ENCODE data around the gene SH3GL3.

The SH3GL3 gene

DNA sequence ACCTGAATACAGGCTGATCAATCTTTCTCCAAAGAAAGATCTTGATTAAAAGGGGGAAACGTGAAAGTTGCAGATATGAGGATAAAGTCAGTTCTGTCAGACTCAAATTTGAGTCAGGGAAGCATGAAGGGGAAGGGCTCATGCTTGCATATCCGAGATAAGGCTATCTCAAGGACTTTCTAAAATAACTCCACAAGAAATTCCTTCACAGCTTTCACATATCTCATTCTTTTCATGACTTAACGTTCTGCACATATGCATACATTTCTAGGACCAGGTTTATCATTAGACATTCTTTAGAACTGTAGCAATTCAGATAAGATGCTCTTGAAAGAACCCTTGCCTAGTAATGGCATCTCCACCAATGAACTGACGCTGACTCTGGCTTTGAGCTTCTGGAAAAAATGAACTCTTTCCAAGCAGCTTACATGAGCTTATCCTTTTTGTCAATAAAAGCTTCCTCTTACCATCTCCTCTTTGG lies 15.9 kb downstream of the SH3GL3 start:
- no peak for DNase-seq

- DNase-seq, result no peak
Measured at GRCh38 chr15:83470887-83471286, 23.7 kb downstream of the SH3GL3 start.

DNA sequence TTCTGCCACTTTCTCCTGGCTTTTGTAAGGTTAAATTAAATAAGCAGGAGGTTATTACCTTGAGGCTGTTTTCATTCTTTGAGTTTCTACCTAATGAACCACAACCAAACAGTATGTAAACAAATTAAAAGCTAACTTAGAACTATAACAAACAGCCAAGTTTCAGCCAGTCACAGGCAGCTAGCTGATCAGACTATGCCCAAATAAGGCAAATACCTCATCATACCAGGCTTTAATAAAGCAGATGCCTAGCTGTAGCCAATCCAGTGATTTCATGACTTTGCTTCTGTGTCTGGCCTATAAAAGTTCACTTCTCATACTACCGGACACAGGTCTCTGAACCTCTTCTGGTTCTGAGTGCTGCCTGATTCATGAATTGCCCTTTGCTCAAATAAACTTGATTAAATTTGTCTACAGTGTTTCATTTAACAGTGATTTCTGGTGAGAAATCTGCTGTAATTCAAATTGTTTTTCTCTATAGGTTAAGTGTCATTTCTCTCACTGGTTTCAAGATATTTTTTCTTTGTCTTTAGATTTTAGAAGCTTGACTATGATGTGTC lies 24.2 kb downstream of the SH3GL3 start:
- DNase-seq, result no peak

- DNase-seq, result no peak
Measured at GRCh38 chr15:83472151-83472550, 25.0 kb downstream of the SH3GL3 start.

DNA sequence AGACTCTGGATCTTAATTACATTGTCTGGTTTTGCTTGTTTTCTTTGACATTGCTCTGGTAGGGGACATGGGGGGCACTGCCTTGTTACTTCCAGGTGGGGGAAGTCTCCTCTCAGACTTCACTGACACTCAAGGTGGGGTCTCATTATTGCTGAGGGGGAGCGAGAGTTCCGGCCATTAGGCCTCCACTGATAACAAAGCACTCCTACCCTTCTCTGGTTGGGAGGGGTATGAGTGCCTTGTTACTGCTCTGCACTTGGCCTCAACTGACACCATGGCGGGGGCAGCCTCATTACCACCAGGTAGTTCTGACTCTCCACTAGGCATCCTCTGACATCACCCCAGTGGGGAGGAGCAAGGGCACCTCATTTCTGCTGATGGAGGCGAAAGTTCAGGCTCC lies 25.7 kb downstream of the SH3GL3 start:
- no peak for DNase-seq

DNA sequence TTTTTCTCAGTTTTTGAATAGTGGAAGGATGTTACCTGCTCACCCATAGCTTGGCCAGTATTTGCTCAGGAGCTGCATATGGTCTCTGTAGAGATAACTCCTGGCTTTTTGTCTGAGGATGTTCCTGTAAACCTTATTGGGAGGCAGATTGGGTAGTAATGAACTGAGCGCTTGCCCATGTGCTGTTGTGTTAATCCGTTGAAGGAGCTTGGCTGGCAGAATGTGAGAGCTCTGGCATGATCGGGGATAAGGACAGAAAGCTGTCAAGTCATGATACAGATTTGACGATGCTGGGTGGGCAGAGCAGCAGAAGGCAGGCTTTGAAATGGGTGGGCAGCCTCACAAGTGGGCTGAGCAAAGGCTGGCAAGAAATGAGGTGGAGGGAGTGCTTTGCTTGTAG lies 27.4 kb downstream of the SH3GL3 start:
- DNase-seq, result no peak

- DNase-seq, result no peak
Measured at GRCh38 chr15:83475551-83475950, 28.4 kb downstream of the SH3GL3 start.

- no peak for DNase-seq
Measured at GRCh38 chr15:83476066-83476465, 28.9 kb downstream of the SH3GL3 start.

- no peak for DNase-seq
Measured at GRCh38 chr15:83476708-83477107, 29.6 kb downstream of the SH3GL3 start.

- no peak for DNase-seq
Measured at GRCh38 chr15:83477172-83477807, 30.1 kb downstream of the SH3GL3 start.

- DNase-seq, result no peak
Measured at GRCh38 chr15:83477808-83478537, 30.8 kb downstream of the SH3GL3 start.

DNA sequence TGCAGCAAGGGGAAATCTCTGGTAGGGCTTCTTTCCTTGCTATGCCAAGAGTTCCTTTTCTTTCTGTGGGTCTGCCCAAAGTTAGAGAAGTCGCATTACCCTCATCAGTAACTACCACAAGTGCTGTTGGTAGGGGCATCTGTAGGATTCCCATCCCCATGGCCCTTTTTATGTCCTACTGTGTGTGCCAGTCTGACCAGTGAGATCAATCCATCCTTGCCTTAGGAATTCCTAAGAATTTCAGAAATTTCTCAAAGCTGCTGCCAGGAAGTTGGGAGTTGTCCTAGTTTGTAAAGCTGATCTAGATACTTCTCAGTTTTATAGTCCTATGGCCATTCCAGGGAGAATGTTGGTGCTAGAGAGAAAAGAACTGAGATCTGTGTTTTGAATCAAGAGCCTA lies 36.5 kb downstream of the SH3GL3 start:
- no peak for DNase-seq

DNA sequence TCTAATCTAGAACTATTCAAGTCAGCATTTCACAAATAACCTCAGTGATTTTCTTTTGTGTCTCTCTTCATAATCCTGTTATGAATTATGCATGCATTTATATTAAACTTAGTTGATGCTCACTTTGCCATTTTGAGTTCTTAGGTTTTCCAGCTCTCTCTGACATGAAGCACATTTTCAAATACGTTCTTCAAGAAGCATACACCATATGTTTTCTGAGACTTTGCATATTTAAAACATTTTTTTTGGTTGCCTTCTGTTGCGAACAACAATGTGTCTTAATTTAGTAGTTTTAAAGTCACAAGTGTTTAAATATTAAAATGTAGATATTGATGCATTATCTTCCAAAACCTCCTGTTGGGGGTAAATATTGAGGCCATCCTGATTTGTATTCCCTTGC lies 37.5 kb downstream of the SH3GL3 start:
- no peak for DNase-seq

GRCh38 chr15:83486363-83486762 lies 39.2 kb downstream of the SH3GL3 start:
- DNase-seq, result no peak

GRCh38 chr15:83487519-83487918 lies 40.4 kb downstream of the SH3GL3 start:
- DNase-seq, result no peak

DNA sequence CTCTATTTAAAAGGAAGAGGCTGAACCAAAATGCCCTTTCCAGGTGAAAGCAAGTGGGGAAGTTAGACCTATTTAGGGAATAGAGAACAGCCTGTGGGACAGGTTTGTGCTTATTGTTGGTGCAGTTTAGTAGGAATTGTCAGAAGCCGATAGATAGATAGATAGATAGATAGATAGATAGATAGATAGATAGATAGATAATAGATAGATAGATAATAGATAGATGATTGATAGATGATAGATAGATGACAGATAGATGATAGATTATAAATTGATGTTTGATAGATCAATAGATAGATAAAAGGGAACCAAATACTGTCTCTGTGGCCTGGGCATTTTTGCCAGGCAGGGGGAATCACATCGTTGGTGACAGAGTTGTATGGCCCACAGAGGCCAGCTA lies 42.5 kb downstream of the SH3GL3 start:
- no peak for DNase-seq

GRCh38 chr15:83491486-83491885 lies 44.3 kb downstream of the SH3GL3 start:
- DNase-seq, result no peak

DNA sequence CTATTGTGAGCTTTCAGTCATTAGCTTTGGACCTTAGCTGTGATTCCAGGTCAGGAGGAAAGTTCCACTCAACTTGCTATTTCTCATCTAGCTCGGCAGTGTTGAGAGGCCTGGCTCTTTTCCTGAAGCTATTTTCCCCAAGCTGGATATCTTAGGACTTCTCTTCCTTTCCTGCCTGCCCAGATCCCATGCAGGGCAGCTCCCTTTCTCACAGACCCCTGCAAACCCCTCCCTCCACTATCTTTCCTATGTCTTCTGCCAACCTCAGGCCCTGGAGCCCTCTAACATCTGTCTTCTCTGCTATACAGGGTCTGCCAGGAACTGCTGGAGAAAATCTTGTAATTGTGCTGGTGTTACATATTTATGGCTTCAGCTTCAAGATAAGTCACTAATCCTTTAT lies 49.6 kb downstream of the SH3GL3 start:
- no peak for DNase-seq

DNA sequence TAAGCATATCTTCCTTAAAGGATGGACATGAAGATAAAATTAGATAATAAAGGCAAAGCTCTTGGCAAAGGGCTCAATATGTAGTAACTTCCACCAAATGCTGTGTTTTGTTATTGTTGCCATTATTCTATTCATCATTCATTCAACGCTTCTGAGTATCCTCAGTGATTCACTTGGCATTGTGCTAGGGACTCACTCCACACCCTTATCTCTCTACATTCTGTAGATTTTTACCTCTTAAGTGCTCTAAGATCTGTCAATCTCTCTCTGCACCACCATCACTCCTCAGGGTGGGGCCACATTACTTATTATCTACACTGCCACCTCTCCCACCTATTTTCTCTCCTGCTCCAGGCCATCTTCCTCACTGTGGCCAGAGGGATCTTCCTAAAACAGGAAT lies 51.2 kb downstream of the SH3GL3 start:
- DNase-seq, result no peak

DNA sequence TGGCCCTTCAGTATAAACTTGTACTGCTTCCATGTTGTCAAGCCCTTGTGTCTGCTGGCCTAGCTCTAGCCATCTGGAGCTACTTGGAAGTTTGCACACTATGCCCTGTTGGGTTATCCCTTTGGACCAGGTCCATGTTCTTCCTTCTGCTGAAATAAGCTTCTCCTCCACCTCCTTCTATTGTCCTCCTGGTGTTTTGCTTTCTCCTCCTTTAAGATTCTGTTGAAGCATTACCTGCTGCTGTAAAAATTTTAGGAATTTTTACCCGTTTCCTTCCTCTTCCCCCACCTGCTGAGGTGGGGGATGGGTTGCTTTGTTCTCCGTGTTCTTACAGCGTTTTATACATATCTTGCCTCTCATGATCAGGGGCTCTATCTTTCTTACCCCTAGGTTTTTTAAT lies 51.7 kb downstream of the SH3GL3 start:
- no peak for DNase-seq

DNA sequence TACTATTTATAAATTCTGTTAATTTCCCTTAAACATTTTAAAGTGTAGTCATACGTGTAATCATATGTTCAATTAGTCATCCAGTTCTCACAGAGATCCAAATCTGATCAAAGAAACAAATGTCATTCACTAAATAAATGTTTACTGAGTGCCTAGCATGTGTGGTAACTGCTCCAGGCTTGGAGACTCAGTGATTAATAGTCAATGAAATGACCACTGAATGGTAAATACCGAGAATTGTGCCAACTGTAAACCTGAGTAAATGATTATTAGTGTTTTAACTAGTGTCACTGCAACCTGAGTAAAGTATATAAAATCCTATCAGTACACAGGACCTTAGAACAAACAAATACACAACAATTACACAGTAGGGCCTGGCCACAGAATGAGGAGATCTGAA lies 52.3 kb downstream of the SH3GL3 start:
- no peak for DNase-seq

DNA sequence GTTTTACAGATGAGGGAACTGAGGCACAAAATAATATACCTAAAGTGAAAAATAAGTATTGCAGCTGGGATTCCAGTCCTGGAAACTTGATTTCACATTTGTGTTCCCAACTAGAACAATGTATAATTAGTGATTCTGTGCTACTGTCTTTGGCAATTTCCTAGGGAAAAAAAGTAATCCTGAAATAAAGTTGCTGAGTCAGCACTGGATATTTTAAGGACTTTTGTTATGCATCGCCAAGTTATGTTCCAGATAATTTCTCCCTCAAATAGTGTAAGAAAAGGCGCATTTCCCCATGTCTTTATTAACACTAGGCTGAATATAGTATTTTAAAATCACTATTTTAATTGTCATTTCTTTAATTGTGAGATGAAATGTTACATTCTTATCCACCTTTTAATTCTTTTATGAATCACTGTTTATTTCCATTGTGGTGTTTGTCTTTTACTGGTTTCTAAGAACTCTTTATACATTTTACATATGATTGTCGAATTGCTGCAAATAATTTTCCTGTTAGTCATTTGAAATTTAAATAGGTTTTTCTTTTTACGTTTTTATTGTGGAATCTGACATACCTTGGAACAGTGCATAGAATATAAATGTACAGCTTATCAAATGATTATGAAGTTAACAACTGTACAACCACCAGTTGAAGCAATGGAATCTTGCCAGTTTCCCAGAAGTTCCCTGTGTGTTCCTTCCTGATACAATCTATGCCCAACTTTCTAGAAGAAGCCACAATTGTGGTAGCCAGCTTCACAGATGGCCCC lies 56.6 kb downstream of the SH3GL3 start:
- DNase-seq, result no peak

GRCh38 chr15:83504365-83504764 lies 57.2 kb downstream of the SH3GL3 start:
- DNase-seq, result no peak

DNA sequence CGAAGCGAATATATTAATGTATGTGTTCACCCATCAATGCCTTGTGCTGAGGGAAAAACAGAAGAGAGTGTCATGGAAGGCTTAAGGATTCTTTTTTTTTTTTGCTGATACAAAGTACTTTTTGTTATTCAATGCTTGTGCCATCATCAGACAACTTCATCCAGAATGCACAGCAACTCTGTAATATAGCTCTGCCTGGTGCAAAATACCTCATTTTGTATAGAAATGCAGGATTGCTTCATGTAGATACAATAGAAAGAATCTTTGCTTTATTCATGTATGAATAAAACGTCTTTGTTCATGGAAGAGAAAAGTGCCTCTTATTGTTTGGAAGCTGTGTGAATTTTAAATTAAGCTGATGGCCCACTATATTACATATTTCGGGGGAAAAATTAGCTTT lies 62.9 kb downstream of the SH3GL3 start:
- no peak for DNase-seq
